Measurements from ENCODE around the gene PRKAR1A. TPM values are rescaled to one million over a fixed set of nuclear protein-coding genes. Genes with fewer than 3 reads are reported as not detected.

The PRKAR1A gene
- total RNA-seq, 1 donor from 2014 or later = 411 TPM

DNA sequence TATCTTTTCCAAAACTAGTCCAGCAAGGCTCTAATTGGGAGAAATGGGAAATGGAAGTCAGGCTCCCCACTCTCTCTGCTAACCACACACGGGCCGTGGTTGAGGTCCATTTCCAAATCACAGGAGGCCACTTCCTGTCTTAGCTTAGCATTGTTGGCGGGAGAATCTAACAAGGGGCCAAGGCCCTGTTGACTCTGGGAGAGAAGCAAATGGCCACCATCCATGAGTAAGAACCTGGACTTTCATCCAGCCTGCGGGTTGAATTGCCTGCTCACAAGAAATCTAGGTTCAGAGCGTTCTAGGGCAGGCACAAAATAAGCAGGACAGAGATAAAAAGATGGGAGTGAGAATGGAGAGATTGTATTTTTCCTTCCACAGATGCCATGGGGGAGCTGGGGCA is 83.3 kb downstream of the PRKAR1A start:
- DNase-seq (ENCODE audit: low spot score in 2 of 2) = no peak
- FAIRE-seq = no peak

DNA sequence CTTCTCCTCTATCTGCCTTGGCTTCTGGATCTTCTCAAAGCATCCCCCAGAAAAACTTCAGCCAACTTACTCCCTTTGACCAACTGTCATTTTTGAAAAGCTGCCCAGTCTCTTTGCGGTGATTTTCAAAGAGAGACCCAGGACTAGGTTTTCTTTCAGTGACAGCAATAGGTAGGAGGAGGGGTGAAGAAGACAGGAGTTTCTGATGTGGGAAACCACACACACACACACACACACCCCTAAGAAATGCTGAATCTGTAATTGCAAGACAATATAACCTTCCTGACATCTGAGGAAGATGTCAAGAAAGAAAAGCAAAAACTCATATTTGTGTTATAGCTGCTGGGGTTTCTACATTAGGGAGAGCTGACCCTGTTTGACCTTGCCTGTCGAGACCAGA is 83.8 kb downstream of the PRKAR1A start:
- DNase-seq (ENCODE audit: low spot score in 2 of 2) (no peak), FAIRE-seq (no peak)

DNA sequence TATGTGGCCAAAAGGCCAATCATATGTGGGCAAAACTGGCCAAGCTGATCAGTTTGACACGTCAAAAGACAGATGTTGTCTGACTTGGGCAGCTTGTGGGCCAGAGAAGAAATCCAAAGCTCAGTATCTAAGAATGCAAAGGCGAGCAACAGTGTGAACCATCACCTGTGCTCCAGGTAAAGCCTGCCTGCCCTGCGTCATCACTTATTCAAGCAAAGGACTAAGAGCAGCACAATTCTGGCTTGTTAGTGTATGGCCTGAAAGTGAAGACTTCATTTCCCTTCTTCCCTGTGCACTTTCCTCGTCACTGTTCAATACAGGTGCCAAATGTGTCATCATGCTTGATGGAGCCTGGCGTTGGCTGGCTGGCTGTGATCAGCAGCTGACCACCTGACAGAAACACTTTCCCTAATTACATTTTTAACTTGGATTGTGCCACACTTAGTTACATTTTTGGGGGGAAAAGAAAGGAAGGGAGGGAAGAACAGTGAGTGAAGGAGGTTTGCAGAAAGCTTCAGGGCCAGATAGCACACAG is 84.2 kb downstream of the PRKAR1A start:
- DNase-seq (ENCODE audit: low spot score in 2 of 2) (no peak), FAIRE-seq (no peak)

DNA sequence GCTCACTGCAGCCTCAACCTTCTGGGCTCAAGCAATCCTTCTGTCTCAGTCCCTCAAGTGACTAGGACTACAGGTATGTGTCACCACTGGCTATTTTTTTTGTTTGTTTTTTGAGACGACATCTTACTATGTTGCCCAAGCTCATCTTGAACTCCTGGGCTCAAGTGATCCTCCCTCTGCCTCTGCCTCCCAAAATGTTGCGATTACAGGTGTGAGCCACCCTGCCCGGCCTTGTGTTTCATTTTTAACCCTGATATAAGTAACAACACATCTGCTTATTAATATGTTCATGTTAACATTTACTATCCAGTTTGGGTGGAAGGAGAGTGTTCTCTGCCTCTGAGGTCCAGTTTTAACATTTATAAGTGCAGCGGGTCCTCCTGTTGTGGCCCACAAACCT is 85.8 kb downstream of the PRKAR1A start:
- FAIRE-seq (no peak), DNase-seq (ENCODE audit: low spot score in 2 of 2) (no peak)

- FAIRE-seq (no peak), DNase-seq (ENCODE audit: low spot score in 2 of 2) (no peak)
Observed at GRCh38 chr17:68598545-68598961, 86.3 kb downstream of the PRKAR1A start.

DNA sequence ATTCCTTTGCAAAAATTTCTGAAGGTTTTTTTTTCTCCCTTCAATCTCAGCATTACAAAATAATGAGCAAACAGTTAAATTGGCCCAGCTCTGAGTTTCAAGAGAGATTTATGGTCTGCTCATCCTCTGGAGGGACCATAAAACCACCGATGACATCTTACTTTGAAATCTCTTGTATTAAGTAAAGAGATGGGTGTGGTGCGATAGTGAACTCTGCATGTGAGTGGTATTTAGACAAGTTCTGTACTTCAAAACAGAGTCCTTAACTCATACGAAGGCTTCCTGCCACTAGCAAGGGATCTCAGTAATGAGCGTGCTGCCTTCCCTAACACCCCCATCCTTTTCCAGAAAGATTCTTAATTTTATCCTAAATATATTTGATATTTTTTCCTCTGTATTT is 86.9 kb downstream of the PRKAR1A start:
- no peak for DNase-seq (ENCODE audit: low spot score in 2 of 2)
- FAIRE-seq = no peak

GRCh38 chr17:68599552-68600066 is 87.4 kb downstream of the PRKAR1A start:
- DNase-seq (ENCODE audit: low spot score in 2 of 2) (no peak), FAIRE-seq (no peak)

- FAIRE-seq (no peak), DNase-seq (ENCODE audit: low spot score in 2 of 2) (peak; percentile 34 to 41)
Observed at GRCh38 chr17:68600067-68600930, 88.1 kb downstream of the PRKAR1A start.

Other genes starting within 250 kb of the PRKAR1A start
- 1.2 TPM for gene SLC16A6, start 221.3 kb upstream of the PRKAR1A start, total RNA-seq
- gene ARSG, start 220.9 kb upstream of the PRKAR1A start, total RNA-seq = 5.7 TPM
- gene WIPI1, start 54.9 kb upstream of the PRKAR1A start, total RNA-seq = 8.2 TPM
- gene FAM20A, start 88.9 kb downstream of the PRKAR1A start, total RNA-seq = 2.4 TPM

Measured in frontal cortex (tissue), 4 donors.